ENCODE measurements around the gene TRIM24.

DNA sequence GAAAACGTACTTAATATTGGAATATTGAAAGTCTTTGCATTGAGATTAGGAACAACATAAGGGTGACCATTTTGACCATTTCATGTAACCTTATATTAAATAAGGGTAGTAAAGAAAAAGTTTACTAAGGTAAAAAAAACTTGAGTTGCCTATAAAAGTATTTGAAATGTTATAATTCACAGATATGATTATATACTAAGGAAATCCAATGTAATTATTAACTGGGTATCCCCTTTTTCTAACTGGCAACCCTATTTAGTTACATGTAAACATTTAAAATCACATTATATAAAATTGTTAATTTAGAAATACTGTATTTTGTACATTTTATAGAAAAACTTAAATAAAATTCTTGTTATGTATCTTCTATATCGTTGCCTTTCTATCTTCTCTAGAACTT lies 64.2 kb downstream of the TRIM24 start:
- TF ChIP-seq, protein P1, sequence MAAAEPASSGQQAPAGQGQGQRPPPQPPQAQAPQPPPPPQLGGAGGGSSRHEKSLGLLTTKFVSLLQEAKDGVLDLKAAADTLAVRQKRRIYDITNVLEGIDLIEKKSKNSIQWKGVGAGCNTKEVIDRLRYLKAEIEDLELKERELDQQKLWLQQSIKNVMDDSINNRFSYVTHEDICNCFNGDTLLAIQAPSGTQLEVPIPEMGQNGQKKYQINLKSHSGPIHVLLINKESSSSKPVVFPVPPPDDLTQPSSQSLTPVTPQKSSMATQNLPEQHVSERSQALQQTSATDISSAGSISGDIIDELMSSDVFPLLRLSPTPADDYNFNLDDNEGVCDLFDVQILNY (CRISPR knock-in tag; IDR thresholded peaks at IDR 0.05): no peak
- TF ChIP-seq, protein P2, sequence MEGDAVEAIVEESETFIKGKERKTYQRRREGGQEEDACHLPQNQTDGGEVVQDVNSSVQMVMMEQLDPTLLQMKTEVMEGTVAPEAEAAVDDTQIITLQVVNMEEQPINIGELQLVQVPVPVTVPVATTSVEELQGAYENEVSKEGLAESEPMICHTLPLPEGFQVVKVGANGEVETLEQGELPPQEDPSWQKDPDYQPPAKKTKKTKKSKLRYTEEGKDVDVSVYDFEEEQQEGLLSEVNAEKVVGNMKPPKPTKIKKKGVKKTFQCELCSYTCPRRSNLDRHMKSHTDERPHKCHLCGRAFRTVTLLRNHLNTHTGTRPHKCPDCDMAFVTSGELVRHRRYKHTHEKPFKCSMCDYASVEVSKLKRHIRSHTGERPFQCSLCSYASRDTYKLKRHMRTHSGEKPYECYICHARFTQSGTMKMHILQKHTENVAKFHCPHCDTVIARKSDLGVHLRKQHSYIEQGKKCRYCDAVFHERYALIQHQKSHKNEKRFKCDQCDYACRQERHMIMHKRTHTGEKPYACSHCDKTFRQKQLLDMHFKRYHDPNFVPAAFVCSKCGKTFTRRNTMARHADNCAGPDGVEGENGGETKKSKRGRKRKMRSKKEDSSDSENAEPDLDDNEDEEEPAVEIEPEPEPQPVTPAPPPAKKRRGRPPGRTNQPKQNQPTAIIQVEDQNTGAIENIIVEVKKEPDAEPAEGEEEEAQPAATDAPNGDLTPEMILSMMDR (IDR thresholded peaks at IDR 0.05): no peak
- TF ChIP-seq ZBTB21 (CRISPR knock-in tag; IDR thresholded peaks at IDR 0.05; ENCODE audit: borderline replicate concordance): no peak
- no peak for TF ChIP-seq ZNF138 (CRISPR knock-in tag; conservative IDR thresholded peaks at IDR 0.05)
- TF ChIP-seq TEAD1 (CRISPR knock-in tag; IDR thresholded peaks at IDR 0.05): no peak
- TF ChIP-seq NFE2L1 (CRISPR knock-in tag; IDR thresholded peaks at IDR 0.05): no peak
- no peak for TF ChIP-seq NR1H2 (CRISPR knock-in tag; IDR thresholded peaks at IDR 0.05)
- TF ChIP-seq GABPB1 (CRISPR knock-in tag; IDR thresholded peaks at IDR 0.05): no peak
- no peak for TF ChIP-seq TCF7 (CRISPR knock-in tag; IDR thresholded peaks at IDR 0.05; ENCODE audit: low read depth)
- TF ChIP-seq SMAD3 (CRISPR knock-in tag; IDR thresholded peaks at IDR 0.05; ENCODE audit: borderline replicate concordance): no peak
- TF ChIP-seq, protein P3, sequence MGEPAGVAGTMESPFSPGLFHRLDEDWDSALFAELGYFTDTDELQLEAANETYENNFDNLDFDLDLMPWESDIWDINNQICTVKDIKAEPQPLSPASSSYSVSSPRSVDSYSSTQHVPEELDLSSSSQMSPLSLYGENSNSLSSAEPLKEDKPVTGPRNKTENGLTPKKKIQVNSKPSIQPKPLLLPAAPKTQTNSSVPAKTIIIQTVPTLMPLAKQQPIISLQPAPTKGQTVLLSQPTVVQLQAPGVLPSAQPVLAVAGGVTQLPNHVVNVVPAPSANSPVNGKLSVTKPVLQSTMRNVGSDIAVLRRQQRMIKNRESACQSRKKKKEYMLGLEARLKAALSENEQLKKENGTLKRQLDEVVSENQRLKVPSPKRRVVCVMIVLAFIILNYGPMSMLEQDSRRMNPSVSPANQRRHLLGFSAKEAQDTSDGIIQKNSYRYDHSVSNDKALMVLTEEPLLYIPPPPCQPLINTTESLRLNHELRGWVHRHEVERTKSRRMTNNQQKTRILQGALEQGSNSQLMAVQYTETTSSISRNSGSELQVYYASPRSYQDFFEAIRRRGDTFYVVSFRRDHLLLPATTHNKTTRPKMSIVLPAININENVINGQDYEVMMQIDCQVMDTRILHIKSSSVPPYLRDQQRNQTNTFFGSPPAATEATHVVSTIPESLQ (CRISPR knock-in tag; IDR thresholded peaks at IDR 0.05): no peak
- no peak for TF ChIP-seq FOXJ3 (CRISPR knock-in tag; IDR thresholded peaks at IDR 0.05; ENCODE audit: borderline replicate concordance)
- TF ChIP-seq, protein P4, sequence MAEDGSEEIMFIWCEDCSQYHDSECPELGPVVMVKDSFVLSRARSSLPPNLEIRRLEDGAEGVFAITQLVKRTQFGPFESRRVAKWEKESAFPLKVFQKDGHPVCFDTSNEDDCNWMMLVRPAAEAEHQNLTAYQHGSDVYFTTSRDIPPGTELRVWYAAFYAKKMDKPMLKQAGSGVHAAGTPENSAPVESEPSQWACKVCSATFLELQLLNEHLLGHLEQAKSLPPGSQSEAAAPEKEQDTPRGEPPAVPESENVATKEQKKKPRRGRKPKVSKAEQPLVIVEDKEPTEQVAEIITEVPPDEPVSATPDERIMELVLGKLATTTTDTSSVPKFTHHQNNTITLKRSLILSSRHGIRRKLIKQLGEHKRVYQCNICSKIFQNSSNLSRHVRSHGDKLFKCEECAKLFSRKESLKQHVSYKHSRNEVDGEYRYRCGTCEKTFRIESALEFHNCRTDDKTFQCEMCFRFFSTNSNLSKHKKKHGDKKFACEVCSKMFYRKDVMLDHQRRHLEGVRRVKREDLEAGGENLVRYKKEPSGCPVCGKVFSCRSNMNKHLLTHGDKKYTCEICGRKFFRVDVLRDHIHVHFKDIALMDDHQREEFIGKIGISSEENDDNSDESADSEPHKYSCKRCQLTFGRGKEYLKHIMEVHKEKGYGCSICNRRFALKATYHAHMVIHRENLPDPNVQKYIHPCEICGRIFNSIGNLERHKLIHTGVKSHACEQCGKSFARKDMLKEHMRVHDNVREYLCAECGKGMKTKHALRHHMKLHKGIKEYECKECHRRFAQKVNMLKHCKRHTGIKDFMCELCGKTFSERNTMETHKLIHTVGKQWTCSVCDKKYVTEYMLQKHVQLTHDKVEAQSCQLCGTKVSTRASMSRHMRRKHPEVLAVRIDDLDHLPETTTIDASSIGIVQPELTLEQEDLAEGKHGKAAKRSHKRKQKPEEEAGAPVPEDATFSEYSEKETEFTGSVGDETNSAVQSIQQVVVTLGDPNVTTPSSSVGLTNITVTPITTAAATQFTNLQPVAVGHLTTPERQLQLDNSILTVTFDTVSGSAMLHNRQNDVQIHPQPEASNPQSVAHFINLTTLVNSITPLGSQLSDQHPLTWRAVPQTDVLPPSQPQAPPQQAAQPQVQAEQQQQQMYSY (CRISPR knock-in tag; IDR thresholded peaks at IDR 0.05): no peak
- TF ChIP-seq, protein P5, sequence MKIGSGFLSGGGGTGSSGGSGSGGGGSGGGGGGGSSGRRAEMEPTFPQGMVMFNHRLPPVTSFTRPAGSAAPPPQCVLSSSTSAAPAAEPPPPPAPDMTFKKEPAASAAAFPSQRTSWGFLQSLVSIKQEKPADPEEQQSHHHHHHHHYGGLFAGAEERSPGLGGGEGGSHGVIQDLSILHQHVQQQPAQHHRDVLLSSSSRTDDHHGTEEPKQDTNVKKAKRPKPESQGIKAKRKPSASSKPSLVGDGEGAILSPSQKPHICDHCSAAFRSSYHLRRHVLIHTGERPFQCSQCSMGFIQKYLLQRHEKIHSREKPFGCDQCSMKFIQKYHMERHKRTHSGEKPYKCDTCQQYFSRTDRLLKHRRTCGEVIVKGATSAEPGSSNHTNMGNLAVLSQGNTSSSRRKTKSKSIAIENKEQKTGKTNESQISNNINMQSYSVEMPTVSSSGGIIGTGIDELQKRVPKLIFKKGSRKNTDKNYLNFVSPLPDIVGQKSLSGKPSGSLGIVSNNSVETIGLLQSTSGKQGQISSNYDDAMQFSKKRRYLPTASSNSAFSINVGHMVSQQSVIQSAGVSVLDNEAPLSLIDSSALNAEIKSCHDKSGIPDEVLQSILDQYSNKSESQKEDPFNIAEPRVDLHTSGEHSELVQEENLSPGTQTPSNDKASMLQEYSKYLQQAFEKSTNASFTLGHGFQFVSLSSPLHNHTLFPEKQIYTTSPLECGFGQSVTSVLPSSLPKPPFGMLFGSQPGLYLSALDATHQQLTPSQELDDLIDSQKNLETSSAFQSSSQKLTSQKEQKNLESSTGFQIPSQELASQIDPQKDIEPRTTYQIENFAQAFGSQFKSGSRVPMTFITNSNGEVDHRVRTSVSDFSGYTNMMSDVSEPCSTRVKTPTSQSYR (CRISPR knock-in tag; IDR thresholded peaks at IDR 0.05): no peak

Data from WTC11 (cell line).